Eye (tissue), 1 donor: ENCODE data around the gene NDUFV3.
"Not testable (repeated sequence)": the region's sequence is repeated elsewhere in the genome, so short reads cannot be mapped to it uniquely, and the experiment has no call there.

ENCODE experiments used
- DNase-seq: peaks from one replicate; pipeline ENCODE4 v3.0.0-alpha.2; 2015

The NDUFV3 gene

DNA sequence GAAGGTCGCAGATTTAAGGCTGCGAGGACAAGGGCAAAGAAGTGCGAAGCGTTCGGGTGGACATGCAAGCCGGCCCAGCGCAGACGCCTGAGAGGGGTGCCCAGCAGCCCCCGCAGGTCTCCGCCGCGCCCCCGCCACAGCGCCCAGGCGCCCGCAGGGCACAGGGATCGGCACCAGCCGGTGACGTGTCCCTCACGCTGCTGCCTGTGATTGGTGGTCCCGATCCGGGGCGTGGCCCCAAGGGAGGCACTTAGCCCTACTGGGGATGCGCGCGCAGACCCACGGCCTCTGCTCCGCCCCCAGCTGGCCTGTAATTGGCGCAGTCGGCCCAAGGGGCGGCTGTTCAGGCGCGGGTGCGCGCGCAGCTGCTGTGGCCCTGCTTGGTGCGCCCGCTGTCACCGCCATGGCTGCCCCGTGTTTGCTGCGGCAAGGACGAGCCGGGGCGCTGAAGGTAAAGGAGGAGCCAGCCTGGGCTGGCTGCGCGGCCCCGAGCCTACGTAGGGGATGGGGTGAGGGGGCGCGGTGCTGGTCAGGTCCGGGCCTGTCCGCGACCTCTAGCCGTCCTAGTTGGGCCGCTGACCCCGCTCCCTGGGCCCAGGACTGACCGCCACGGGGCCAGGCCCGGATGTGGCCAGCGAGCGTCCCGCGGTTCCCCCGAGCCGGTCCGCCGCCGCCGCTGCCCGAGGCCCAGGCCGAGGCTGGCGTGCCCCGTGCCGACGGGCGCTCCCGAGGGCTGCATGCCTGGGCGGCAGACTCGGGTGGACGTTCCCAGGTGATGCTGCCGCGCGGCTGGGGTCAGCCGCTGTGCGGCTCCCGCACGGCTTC, at the start of gene NDUFV3:
Gene NDUFV3, plus strand, starts transcription at position 379 of the 825 bp plus-strand sequence. Its CDS starts 25 bp downstream, at position 404.
- peak; percentile 100 for DNase-seq

GRCh38 chr21:42844411-42845113, 48.5 kb upstream of the NDUFV3 start:
- no peak for DNase-seq

GRCh38 chr21:42845296-42845965, 47.7 kb upstream of the NDUFV3 start:
- DNase-seq, result no peak

GRCh38 chr21:42846221-42846620, 46.9 kb upstream of the NDUFV3 start:
- DNase-seq, result no peak

GRCh38 chr21:42847051-42847707, 45.9 kb upstream of the NDUFV3 start:
- no peak for DNase-seq

DNA sequence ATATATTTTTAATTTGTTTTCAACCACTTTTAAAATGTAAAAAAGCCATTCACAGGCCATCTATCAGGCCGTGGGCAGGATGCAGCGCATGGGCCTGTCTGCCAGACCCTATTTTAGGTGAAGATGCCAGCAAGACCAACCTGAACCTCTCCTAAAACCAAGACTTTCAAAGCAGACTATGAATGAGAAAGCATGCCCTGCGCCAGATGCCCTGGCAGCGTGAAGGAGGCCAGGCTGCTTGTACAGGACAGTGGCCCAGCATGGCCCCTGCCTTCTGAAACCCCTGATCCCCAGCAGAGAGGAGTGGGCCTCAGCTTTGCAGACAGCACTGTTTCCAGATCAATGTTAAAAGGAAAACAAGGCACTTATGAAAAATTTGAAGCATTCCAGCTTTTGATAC, 45.4 kb upstream of the NDUFV3 start:
- DNase-seq, result no peak

DNA sequence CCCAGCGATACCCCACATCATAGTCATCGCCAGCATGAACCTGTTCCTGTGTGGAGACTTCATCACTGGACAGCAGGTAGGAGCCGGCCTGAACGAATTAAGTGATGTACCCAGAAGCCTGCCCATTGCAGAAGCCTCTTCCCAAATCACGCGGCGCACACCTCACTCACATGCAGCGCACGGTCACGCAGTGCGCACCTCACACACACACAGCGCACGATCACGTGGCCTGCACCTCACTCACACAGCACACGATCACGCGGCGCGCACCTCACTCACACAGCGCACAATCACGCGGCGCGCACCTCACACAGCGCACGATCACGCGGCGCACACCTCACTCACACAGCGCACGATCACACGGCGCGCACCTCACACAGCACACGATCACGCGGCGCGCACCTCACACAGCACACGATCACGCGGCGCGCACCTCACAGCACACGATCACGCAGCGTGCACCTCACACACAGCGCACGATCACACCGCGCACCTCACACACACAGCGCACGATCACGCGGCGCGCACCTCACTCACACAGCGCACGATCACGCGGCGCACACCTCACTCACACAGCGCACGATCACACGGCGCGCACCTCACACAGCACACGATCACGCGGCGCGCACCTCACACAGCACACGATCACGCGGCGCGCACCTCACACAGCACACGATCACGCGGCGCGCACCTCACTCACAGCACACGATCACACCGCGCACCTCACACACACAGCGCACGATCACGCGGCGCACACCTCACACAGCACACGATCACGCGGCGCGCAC, 44.8 kb upstream of the NDUFV3 start:
- not testable (repeated sequence) for DNase-seq

DNA sequence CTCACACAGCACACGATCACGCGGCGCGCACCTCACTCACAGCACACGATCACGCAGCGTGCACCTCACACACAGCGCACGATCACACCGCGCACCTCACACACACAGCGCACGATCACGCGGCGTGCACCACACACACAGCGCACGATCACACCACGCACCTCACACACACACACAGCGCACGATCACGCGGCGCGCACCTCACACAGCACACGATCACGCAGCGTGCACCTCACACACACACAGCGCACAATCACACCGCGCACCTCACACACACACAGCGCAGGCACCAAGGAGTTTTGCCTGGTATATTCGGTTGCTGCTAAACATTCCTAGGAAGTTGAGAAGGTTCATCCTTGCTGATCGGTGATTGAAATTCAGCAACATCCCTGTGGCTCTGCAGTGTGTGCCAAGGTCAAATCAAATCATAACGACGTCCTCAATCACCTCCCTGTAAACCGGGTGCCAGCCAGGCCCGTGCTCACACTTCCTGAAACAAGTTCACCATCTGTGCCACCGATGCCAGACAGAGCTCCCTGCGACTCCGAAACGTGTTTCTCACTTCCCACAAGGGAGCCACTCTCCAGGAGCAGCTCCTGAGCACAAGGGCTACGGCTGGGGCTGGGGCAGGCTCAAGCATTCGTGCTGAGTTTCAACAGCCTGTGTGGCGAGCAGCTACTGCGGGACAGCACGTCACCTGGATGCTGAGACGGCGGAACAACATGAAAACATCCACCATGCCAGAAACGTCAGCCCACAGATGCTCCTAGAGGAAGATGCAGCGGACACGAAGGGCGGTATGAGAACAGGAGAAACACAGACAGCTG, 44.0 kb upstream of the NDUFV3 start:
- DNase-seq, result no peak

- no peak for DNase-seq
Observed at GRCh38 chr21:42849759-42850412, 43.2 kb upstream of the NDUFV3 start.

GRCh38 chr21:42850463-42850862, 42.6 kb upstream of the NDUFV3 start:
- no peak for DNase-seq

GRCh38 chr21:42850866-42851391, 42.2 kb upstream of the NDUFV3 start:
- no peak for DNase-seq

DNA sequence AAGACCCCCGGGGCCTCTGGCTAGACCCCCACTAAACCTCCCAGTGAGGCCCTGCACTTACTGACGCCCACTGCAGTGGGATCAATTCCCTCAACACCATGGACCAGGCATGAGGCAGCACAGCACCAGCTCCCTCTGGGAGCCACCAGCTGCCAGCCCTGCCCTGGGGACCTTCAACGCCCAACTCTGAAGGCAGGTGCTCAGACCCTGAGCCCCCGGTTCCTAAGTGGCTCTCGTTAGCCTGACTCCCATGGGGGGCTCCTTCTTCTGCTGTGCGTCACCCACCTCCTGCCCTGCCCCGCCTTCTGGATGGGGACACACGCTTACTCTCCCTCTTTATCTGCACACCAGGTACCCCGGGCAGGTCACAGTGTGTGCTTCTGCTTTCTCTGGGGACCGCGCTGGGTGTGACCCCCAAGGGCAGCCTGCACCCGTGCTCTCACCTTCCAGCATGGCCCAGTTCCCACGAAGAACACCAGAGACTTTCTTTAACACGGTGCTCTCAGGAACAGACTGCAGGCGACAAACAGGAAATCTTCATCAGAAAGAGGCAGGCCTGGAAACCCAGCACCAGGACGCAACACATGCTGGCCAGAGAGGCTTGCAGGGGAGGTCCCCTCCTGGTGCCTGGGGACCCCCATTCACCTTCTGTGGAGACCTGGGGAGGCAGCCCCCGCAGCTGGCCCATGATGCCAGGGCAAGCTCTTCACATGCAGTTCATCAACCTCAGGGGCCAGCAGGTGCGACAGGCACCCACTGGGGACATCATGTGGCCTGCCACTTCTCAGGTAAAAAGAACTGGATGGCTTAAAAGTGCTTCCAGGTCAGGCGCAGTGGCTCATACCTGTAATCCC, 41.1 kb upstream of the NDUFV3 start:
- no peak for DNase-seq

DNA sequence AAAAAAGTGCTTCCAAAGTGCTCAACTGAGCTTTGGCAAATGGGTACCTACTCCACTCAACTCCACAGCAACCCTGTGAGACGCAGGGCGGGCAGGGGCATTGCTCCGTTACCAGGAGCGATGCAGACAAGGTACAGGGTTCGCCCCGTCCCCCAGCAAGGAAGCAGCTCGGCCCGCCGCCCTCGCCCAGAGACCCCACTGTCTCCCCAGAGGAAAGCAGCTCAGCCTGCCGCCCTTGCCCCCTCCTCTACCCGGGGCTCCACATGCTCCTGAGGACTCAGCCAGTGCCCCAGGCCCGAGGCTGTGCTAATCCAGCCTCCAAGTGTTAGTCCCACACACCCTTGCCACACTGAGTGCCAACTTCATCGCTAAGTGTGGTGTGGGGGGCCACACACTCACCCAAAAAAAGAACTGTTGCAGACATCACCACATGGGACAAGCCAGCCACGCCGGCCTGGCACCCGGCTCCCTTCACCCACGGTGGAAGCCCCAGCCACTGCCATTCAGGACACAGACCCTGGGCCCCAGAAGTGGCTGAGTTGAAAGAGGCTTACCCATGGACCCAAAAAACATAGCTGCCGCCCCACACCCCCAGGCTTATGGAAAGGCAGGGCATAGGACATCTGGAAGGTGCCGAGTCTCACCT, 40.1 kb upstream of the NDUFV3 start:
- DNase-seq, result no peak

DNA sequence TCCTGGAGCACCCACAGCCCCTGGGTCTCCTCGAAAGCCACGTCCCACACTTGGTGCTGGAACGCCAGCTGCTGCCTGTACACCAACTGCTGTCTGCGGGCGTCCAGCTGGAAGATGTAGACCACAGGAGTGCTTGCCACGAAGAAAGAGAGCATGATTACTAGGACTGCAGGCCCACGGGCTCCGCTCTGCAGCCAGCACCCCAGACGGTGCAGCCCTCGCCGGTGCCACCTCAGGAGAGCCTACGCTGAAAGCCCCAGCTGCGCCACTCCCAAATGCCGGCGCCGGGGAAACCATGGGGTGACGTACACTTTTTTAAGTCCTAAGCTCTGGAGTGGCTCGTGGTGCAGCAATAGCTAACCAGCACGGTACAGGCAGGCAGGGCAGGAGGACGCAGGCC, 39.5 kb upstream of the NDUFV3 start:
- no peak for DNase-seq

DNA sequence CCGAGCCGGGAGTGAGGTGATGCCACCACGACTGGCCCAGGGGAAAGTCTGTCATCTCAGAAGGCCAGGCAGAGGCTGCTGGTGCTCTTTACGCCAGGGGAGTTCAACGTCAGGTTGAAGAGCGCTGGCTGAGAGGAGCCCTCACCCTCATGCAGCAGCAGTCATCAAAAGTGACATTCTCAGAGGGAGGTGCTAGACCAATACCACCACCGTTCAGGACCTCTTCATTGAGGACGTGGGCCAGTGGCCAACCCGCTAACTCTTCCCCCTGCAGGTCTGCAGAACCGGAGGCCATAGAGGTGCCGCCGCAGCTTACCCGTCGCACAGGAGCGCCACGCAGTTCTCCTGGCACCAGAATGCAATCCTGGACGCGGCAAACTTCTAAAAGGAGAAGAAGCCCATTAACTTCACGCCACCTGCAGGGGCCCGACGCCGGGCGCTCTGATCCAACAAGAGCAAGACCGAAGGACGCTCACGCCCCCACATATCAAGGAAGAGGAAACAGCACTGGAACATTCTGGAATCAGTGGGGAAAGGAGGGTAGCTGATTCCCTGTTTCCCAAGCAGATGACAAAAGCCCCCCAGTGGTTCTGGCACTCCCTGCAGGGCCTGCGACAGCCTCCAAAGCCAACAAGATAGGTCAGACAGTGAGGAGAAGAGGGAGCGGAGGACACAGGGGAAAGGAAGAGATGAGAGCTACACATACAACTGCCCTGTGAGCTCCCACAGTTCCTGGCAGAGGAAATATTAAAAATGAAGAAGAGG, 38.7 kb upstream of the NDUFV3 start:
- DNase-seq, result no peak

- no peak for DNase-seq
Observed at GRCh38 chr21:42855171-42855936, 37.8 kb upstream of the NDUFV3 start.

- no peak for DNase-seq
Observed at GRCh38 chr21:42855937-42856335, 37.2 kb upstream of the NDUFV3 start.
